Esophagus muscularis mucosa (tissue), 3 donors: ENCODE data around the gene C2orf81.

Experiments
- POLR2A ChIP-seq: fragments of 450-650 bp; IDR thresholded peaks from one replicate; pipeline ENCODE4 v1.6.1; 2017; ENCODE audit warnings: antibody characterized with exemption, moderate library complexity, mild to moderate bottlenecking, low read depth
- POLR2AphosphoS5 ChIP-seq, 2 donors: sonication (generic); formaldehyde crosslinking; IDR thresholded peaks; one replicate each; pipeline ENCODE4 v1.6.1; 2017; ENCODE audit warnings: antibody characterized with exemption in 2 of 2
- TF ChIP-seq, protein P1 (sequence below), 3 experiments: fragments of 200-600 bp in 2 of 3; fragments of 450-650 bp in 1 of 3; sonication (generic) in 2 of 3; IDR thresholded peaks; one replicate each; pipeline ENCODE4 v1.5.1; 2017 to 2019; ENCODE audit warnings: antibody characterized with exemption in 3 of 3, mild to moderate bottlenecking in 2 of 3, moderate library complexity in 1 of 3

GRCh38 chr2:74444498-74445318 lies 23.3 kb upstream of the C2orf81 start:
- TF ChIP-seq, protein P1, sequence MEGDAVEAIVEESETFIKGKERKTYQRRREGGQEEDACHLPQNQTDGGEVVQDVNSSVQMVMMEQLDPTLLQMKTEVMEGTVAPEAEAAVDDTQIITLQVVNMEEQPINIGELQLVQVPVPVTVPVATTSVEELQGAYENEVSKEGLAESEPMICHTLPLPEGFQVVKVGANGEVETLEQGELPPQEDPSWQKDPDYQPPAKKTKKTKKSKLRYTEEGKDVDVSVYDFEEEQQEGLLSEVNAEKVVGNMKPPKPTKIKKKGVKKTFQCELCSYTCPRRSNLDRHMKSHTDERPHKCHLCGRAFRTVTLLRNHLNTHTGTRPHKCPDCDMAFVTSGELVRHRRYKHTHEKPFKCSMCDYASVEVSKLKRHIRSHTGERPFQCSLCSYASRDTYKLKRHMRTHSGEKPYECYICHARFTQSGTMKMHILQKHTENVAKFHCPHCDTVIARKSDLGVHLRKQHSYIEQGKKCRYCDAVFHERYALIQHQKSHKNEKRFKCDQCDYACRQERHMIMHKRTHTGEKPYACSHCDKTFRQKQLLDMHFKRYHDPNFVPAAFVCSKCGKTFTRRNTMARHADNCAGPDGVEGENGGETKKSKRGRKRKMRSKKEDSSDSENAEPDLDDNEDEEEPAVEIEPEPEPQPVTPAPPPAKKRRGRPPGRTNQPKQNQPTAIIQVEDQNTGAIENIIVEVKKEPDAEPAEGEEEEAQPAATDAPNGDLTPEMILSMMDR (IDR thresholded peaks at IDR 0.05): no peak
- no peak for TF ChIP-seq POLR2A
- no peak for TF ChIP-seq POLR2AphosphoS5 (IDR thresholded peaks at IDR 0.05)
